22Rv1 (cell line): ENCODE results near the gene HMGN3.

Experiments used
- H3K27ac ChIP-seq: fragments of 450-650 bp; 2 replicates; pipeline ENCODE4 v1.5.1; 2017
- ZFX ChIP-seq: fragments of 450-650 bp; IDR thresholded peaks from 2 replicates; pipeline ENCODE4 v1.6.1; 2017; ENCODE audit warnings: antibody characterized with exemption, borderline replicate concordance
- TF ChIP-seq, protein P1 (sequence below): fragments of 450-650 bp; IDR thresholded peaks from 2 replicates; pipeline ENCODE4 v1.5.1; 2017; ENCODE audit warnings: mild to moderate bottlenecking

The HMGN3 gene

DNA sequence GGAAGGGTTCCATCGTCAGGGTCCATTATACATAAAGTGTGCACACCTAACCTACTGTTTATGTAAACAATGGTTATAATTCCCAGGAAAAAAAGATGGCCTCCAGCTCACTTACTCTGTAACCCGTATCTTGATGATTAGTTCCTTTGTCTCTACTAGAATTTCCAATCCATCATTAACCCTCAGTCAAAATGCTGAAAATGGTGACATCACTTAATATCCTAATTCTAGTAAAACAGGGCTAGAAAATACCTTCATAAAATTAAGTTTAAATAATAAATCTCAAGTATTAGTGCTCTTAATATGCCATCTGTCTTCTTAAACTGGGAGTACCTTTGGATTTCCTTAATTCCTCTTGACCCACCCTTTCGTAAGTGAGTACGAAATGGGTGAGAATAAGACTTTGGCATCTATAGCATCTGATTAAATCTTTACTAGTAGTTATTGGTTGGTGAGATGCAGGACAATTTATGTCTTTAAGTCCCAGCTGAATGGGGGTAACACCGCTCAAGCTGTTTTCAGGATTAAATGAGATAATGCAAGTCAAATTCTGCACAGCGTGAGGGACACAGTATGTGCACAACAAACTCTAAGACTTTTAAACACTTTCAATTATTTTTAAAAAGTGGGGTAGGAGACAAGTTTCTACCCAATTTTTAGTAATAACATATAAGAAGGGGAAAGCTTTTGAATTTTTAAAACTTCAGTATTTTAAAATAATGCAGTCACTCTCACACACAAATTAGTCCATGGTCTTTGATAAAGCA is 1.6 kb downstream of the HMGN3 start:
- no peak for TF ChIP-seq ZFX
- TF ChIP-seq, protein P1, sequence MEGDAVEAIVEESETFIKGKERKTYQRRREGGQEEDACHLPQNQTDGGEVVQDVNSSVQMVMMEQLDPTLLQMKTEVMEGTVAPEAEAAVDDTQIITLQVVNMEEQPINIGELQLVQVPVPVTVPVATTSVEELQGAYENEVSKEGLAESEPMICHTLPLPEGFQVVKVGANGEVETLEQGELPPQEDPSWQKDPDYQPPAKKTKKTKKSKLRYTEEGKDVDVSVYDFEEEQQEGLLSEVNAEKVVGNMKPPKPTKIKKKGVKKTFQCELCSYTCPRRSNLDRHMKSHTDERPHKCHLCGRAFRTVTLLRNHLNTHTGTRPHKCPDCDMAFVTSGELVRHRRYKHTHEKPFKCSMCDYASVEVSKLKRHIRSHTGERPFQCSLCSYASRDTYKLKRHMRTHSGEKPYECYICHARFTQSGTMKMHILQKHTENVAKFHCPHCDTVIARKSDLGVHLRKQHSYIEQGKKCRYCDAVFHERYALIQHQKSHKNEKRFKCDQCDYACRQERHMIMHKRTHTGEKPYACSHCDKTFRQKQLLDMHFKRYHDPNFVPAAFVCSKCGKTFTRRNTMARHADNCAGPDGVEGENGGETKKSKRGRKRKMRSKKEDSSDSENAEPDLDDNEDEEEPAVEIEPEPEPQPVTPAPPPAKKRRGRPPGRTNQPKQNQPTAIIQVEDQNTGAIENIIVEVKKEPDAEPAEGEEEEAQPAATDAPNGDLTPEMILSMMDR: no peak
- peak overlapping the region; percentile 85 for H3K27ac ChIP-seq

DNA sequence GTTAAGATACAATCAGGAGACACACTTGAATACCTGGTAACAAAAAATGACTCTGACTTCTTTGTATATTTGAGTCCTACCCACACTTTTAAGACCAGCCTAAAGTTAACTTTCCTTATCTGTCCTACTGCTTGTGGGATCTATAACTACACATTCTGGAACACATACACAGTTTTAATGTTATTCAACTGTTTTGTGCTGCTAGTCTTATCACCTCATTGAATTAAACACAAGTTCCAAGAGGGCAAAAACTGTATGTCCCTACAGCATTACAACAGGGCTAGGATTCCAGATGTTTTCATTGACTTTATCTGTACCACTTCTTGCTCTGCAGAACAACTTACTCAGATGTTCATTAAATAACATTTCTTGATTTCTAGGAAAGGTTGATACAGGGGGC is 2.8 kb downstream of the HMGN3 start:
- TF ChIP-seq, protein P1: no peak
- no peak for TF ChIP-seq ZFX
- no peak overlapping the region for H3K27ac ChIP-seq

GRCh38 chr6:79231101-79231500 is 3.4 kb downstream of the HMGN3 start:
- no peak overlapping the region for H3K27ac ChIP-seq
- no peak for TF ChIP-seq ZFX
- TF ChIP-seq, protein P1: no peak

GRCh38 chr6:79230149-79230548 is 4.3 kb downstream of the HMGN3 start:
- no peak overlapping the region for H3K27ac ChIP-seq
- TF ChIP-seq, protein P1: no peak
- no peak for TF ChIP-seq ZFX

GRCh38 chr6:79227445-79227844 is 7.0 kb downstream of the HMGN3 start:
- no peak for TF ChIP-seq ZFX
- TF ChIP-seq, protein P1: no peak
- H3K27ac ChIP-seq: no peak overlapping the region

GRCh38 chr6:79226660-79227059 is 7.8 kb downstream of the HMGN3 start:
- TF ChIP-seq, protein P1: no peak
- H3K27ac ChIP-seq: no peak overlapping the region

DNA sequence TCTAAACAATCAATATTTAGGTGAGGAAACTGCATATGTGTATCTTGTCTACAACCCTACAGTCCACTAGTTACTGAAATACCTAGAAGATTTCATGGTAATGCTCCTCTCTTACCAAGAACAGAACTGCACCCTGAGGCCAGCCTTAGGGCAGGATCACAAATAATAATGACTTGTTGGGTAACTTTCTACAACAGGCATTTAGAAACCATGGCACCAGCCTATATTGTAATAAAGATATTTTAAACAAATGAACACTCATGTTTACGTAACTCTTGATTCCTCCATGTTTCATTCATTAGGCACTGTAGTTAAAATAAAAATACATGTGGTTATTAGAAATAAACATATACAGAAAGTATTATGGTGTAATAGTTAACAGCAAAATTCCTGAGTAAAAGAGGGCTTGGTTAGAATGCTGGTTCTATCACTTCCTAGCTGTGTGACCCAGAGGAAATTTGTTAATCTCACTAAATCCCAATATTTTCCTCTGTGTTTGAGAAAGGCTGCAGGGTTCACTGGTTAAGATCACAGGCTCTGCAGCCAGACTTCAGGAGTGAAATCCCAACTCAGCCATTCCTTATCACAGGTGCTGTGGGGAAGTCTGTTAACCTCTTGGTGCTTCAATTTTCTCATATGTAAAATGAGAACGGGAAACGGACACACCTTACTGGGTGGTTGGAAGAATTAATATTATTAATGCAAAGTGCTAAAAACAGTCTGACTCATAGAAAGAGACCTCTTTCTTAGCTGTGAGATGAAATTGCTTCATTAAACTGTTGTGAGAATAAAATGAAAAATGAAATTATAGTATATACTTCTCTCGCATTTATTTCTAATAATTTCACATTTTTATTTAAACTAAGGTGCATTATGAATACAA is 8.5 kb downstream of the HMGN3 start:
- no peak for TF ChIP-seq ZFX
- TF ChIP-seq, protein P1: no peak
- no peak overlapping the region for H3K27ac ChIP-seq
